Mucosa of descending colon (tissue), 3 donors: ENCODE results near the gene VTA1. TPM values are rescaled to one million over a fixed set of nuclear protein-coding genes. Genes with fewer than 3 reads are reported as not detected.
"Not testable (repeated sequence)": the region's sequence is repeated elsewhere in the genome, so short reads cannot be mapped to it uniquely, and the experiment has no call there.

Experiments used
- ATAC-seq: fragments of 200-7000 bp; cut with Tn5 transposase; one replicate; pipeline ENCODE4 v1.9.1; 2020; ENCODE audit warnings: mild to moderate bottlenecking, moderate library complexity
- DNase-seq, 3 donors: peaks; one replicate each; pipeline ENCODE4 v3.0.0-alpha.2; 2020
- H3K36me3 ChIP-seq: fragments of 200-600 bp; one replicate; pipeline ENCODE4 v1.8.0; 2021; ENCODE audit warnings: low read depth, mild to moderate bottlenecking
- H3K4me1 ChIP-seq: fragments of 200-600 bp; one replicate; pipeline ENCODE4 v1.8.0; 2021; ENCODE audit warnings: low read depth, mild to moderate bottlenecking
- H3K4me3 ChIP-seq: fragments of 200-600 bp; one replicate; pipeline ENCODE4 v1.8.0; 2021; ENCODE audit warnings: mild to moderate bottlenecking
- H3K9me3 ChIP-seq: fragments of 200-600 bp; one replicate; pipeline ENCODE4 v1.8.0; 2021; ENCODE audit warnings: mild to moderate bottlenecking
- CTCF ChIP-seq: fragments of 200-600 bp; IDR thresholded peaks from one replicate; pipeline ENCODE4 v1.8.0; 2022; ENCODE audit warnings: antibody characterized with exemption, mild to moderate bottlenecking
- intact Hi-C, 2 donors: fragments of 100-400 bp; cut with DNase I in 1 of 2; cut with micrococcal nuclease in 1 of 2; formaldehyde crosslinking; loops; one replicate each; pipeline versions ENCODE4 v1.11.0 to v1.11.1; 2022; cut with DNase I, micrococcal nuclease
- total RNA-seq, 3 donors: library from RNA; stranded (reverse); fragmentation: NEBNext Ultra II Directional in 2 of 3; extraction: Animal tissue kit (Norgen Biotek cat#: 25700) in 2 of 3; gene quantifications; one replicate each; pipeline versions ENCODE4 v1.2.1 to v1.2.4, GENCODE V29; 2021 to 2023
- donor health status: DM: no; HTN: no; CAD: no; lungs with moderate emphysema.
- donor health status: DM: no; HTN: no; CAD: no.
- donor health status: DM: no; HTN: yes; CAD: no.

Gene VTA1
- total RNA-seq, 3 donors from 2014 or later, result 38.9 to 51.1 (median 44.9) TPM

GRCh38 chr6:142232206-142233044 is 85.4 kb downstream of the VTA1 start:
- H3K4me3 ChIP-seq, H3K4me1 ChIP-seq, H3K9me3 ChIP-seq, DNase-seq, H3K36me3 ChIP-seq, ATAC-seq, intact Hi-C loops: not testable (repeated sequence)

GRCh38 chr6:142233945-142234682 is 87.1 kb downstream of the VTA1 start:
- intact Hi-C loops, result no loop called here
- no peaks in the 10 kb centered on the region for H3K9me3 ChIP-seq
- ATAC-seq, result no peak

GRCh38 chr6:142235272-142235671 is 88.2 kb downstream of the VTA1 start:
- intact Hi-C loops, result no loop called here
- no peaks in the 10 kb centered on the region for H3K36me3 ChIP-seq
- no peak for DNase-seq
- H3K4me1 ChIP-seq, result no peaks in the 10 kb centered on the region
- H3K4me3 ChIP-seq, result no peak overlapping the region
- no peaks in the 10 kb centered on the region for H3K9me3 ChIP-seq
- no peak for ATAC-seq
- no peak for TF ChIP-seq CTCF

More at GRCh38 chr6:142233945-142234682, 87.1 kb downstream of the VTA1 start:
- H3K36me3 ChIP-seq, result no peaks in the 10 kb centered on the region
- H3K4me1 ChIP-seq, result no peaks in the 10 kb centered on the region
- no peak for TF ChIP-seq CTCF
- no peak overlapping the region for H3K4me3 ChIP-seq
- DNase-seq, result no peak

- H3K36me3 ChIP-seq, result no peaks in the 10 kb centered on the region
- DNase-seq, result no peak
- H3K9me3 ChIP-seq, result no peaks in the 10 kb centered on the region
- no peak overlapping the region for H3K4me3 ChIP-seq
- no peaks in the 10 kb centered on the region for H3K4me1 ChIP-seq
- intact Hi-C loops, result no loop called here
- no peak for ATAC-seq
- TF ChIP-seq CTCF, result no peak
Measured at GRCh38 chr6:142235791-142236190, 88.7 kb downstream of the VTA1 start.

GRCh38 chr6:142236691-142237090 is 89.6 kb downstream of the VTA1 start:
- Histone ChIP-seq H3K36me3 (no peaks in the 10 kb centered on the region), H3K9me3 (no peaks in the 10 kb centered on the region), H3K4me1 (no peaks in the 10 kb centered on the region), H3K4me3 (no peak overlapping the region)
- no peak for TF ChIP-seq CTCF
- DNase-seq (no peak), ATAC-seq (no peak)
- intact Hi-C loops, result no loop called here

GRCh38 chr6:142238881-142239280 is 91.8 kb downstream of the VTA1 start:
- DNase-seq (no peak), ATAC-seq (no peak)
- no peaks in the 10 kb centered on the region for H3K36me3 ChIP-seq
- no peaks in the 10 kb centered on the region for H3K9me3 ChIP-seq
- TF ChIP-seq CTCF, result no peak
- intact Hi-C loops, result no loop called here
- H3K4me1 ChIP-seq, result no peaks in the 10 kb centered on the region
- no peak overlapping the region for H3K4me3 ChIP-seq
